ENCODE measurements around the gene ZNF599.

- TF ChIP-seq, protein P1, sequence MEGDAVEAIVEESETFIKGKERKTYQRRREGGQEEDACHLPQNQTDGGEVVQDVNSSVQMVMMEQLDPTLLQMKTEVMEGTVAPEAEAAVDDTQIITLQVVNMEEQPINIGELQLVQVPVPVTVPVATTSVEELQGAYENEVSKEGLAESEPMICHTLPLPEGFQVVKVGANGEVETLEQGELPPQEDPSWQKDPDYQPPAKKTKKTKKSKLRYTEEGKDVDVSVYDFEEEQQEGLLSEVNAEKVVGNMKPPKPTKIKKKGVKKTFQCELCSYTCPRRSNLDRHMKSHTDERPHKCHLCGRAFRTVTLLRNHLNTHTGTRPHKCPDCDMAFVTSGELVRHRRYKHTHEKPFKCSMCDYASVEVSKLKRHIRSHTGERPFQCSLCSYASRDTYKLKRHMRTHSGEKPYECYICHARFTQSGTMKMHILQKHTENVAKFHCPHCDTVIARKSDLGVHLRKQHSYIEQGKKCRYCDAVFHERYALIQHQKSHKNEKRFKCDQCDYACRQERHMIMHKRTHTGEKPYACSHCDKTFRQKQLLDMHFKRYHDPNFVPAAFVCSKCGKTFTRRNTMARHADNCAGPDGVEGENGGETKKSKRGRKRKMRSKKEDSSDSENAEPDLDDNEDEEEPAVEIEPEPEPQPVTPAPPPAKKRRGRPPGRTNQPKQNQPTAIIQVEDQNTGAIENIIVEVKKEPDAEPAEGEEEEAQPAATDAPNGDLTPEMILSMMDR (IDR thresholded peaks at IDR 0.05; ENCODE audit: low read depth, low read length, poor library complexity, severe bottlenecking): no peak
- no peak for TF ChIP-seq EZH2phosphoT487 (IDR thresholded peaks at IDR 0.05; ENCODE audit: borderline replicate concordance, low read length)
Measured at GRCh38 chr19:34725400-34725799, 47.6 kb downstream of the ZNF599 start.

Data from DOHH2 (cell line).